Stimulated activated CD4-positive, alpha-beta T cell treated with anti-CD3 and anti-CD28 coated beads, Interleukin-4, amount 100 ng/mL, for 4 hours (primary cell): ENCODE data around the gene RASSF5.
"Not testable (repeated sequence)": the region's sequence is repeated elsewhere in the genome, so short reads cannot be mapped to it uniquely, and the experiment has no call there.

Experiments used
- DNase-seq, 2 experiments: peaks; one replicate each; pipeline ENCODE4 v3.0.0-alpha.2; 2020

Gene RASSF5

DNA sequence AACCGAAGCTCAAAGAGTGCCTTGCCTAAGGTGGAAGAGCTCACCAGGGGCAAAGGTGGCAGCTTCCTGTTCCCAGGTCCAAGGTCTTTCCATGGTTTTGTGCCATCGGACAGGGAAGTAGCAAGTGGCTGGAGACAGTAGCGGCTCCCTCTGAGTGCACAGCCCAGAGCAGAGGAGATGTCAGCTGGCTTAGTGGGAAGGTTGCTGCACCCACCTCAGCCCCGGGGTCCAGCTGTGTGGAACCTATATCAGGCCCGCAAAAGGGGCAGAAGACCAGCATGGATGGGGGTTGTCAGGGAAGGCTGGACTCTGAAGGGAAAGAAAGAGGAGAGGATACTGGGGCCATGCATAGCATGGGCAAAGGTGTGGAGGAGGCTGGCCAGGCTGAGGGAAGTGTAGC is 30.2 kb upstream of the RASSF5 start:
- no peak for DNase-seq

- DNase-seq = no peak
Measured at GRCh38 chr1:206477581-206478380, 29.6 kb upstream of the RASSF5 start.

GRCh38 chr1:206478746-206479145 is 28.6 kb upstream of the RASSF5 start:
- DNase-seq = no peak

- peak; percentile 61 to 65 for DNase-seq
Measured at GRCh38 chr1:206479183-206480125, 27.9 kb upstream of the RASSF5 start.

DNA sequence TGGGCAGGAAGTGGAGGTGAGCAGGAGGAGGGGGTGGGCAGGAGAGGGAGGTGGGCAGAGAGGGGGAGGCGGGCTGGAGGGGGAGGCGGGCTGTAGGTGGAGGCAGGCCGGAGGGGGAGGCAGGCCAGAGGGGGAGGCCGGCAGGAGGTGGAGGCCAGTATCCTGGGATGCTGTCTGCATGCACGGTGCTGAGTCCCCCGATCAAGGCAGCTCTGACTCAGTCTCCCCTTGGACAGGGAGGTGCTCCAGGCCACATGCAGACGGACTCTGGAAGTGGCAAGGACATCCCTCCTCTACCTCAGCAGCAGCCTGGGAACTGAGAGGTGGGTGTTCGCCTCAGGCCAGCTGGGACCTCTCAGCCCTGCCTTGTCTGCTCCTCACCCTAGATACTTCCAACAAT is 27.1 kb upstream of the RASSF5 start:
- DNase-seq = no peak

DNA sequence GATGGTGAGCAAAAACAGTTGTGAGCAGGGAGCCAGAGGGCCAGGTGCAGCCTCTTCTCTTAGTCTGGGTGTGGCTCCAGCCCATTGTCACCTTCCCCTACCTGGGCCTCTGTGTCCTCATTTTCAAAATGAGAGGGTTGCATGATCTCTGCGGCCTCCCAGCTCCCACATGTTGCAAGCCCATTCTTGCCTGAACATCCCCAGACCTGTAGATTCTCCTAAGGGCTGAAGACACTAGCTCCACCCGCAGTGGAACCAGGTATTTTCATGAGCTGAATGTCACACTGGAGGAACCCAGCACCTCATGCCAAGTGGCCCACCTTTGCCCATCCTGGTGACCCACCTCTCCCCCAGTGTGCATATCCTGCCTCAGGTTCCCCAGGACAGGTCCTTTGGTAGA is 24.7 kb upstream of the RASSF5 start:
- no peak for DNase-seq

- DNase-seq = not testable (repeated sequence)
Measured at GRCh38 chr1:206483864-206484263, 23.5 kb upstream of the RASSF5 start.

DNA sequence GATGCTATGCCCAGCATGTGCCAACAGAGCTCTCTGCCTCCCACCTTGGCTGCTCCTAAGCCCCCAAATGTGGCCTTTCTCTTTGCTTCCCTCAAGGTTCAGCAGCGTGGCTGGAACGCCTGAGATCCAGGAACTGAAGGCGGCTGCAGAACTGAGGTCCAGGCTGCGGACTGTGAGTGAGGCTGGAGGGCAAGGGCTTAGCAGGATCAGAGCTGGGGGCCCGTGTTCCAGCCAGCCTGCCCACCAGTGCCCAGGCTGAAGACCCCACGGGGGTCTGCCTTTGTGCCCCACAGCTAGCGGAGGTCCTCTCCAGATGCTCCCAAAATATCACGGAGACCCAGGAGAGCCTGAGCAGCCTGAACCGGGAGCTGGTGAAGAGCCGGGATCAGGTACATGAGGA is 22.4 kb upstream of the RASSF5 start:
- DNase-seq = no peak

DNA sequence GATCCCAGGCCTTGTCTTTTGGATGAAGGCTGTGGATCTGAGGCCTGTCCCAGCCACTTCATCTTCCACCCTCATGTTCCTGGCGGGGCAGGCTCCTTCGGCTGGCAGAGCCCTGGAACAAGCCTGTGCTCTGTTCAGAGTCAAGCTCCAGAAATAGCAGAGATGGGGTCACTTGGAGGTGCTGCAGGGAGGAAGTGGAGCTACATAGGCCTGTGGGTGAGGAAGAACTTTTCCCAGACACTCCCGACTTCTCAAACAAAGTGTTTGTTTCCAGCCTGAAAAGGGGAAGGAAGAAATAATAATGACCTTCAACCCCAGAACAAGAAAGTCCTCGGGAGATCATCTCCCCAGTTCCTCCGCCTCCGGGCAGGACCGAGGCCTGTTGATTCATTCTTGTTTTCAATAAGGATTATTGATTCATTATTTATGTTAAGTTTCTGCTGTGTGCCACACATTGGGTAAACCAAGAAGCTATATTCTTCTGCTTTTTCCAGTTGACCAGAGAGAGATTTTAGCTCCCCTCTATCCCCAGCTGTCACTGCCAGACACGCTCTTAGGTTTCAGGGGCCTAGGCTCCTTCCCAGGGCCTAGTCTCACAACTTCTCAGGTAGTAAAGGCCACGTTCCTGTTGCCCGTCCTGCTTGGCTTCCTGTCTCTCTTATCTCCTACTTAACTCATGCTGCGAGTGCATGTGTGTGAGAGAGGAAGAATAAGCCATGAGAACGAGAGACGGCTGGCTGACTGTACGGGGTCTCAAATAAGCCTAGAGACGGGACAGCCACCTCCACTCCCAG is 20.1 kb upstream of the RASSF5 start:
- no peak for DNase-seq

GRCh38 chr1:206487970-206488369 is 19.4 kb upstream of the RASSF5 start:
- no peak for DNase-seq

- DNase-seq = no peak
Measured at GRCh38 chr1:206488466-206488865, 18.9 kb upstream of the RASSF5 start.

GRCh38 chr1:206489980-206490770 is 17.2 kb upstream of the RASSF5 start:
- DNase-seq = peak; percentile 61 to 75

GRCh38 chr1:206490771-206491405 is 16.4 kb upstream of the RASSF5 start:
- no peak for DNase-seq

- DNase-seq = no peak
Measured at GRCh38 chr1:206491616-206492015, 15.7 kb upstream of the RASSF5 start.

- no peak for DNase-seq
Measured at GRCh38 chr1:206492589-206492988, 14.7 kb upstream of the RASSF5 start.

- DNase-seq = no peak
Measured at GRCh38 chr1:206493279-206493678, 14.1 kb upstream of the RASSF5 start.

DNA sequence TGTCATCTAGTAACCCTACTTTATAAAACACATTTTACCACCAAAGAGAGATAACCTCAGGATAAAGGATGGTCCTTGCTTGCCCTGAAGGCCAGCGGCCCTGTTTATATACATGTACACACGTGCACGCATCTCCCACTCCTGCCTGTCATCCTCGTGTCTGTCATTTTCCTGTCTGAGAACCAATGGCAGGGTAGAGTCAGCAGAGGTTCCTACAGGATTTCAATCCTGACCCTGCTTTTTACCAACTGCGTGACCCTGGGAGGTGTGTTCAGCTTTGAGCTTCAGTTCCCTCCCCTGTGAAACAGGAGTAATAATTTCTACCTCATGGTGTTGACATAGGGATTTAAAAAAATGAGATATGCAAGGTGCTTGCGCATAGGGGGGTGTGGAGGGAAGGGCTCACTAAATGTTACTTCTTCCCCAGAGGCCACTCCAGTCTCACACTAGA is 12.3 kb upstream of the RASSF5 start:
- no peak for DNase-seq

DNA sequence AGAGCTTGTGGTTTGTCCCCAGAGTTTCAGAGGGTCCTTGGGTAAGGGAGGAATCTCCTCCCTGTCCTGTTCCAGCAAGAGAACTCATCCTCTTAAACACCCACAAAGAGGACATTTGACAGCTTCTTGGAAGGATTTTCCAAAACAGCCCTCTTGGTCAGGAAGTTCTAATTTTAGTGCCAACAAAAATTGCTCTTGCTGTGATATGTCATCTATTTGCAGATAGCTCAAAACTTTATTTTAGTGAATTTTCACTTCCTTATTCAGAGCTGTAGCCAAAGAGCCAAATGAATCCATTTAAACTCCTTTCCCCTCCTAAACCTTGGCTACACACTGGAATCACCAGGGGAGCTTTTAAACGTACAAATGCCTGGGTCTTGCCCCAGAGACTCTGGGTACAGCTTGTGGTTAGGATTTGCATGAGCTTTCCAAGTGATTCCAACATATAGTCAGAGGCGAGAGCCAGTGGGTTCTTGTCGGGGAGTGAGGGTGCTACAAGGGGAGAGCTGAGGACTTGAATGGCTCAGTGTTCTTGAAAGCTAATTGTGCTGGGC is 11.8 kb upstream of the RASSF5 start:
- no peak for DNase-seq

DNA sequence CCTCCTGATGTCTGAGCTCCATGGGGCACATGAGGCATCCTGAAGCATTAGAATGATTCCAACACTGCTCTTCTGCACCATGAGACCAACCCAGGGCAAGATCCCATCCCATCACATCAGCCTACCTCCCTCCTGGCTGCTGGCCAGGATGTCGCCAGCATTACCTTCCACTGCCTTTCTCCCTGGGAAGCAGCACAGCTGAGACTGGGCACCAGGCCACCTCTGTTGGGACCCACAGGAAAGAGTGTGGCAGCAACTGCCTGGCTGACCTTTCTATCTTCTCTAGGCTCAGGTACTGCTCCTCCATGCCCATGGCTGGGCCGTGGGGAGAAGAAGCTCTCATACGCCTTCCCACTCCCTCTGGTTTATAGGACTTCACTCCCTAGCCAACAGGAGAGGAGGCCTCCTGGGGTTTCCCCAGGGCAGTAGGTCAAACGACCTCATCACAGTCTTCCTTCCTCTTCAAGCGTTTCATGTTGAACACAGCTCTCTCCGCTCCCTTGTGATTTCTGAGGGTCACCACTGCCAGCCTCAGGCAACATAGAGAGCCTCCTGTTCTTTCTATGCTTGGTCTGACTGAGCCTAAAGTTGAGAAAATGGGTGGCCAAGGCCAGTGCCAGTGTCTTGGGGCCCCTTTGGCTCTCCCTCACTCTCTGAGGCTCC is 11.1 kb upstream of the RASSF5 start:
- DNase-seq = no peak

DNA sequence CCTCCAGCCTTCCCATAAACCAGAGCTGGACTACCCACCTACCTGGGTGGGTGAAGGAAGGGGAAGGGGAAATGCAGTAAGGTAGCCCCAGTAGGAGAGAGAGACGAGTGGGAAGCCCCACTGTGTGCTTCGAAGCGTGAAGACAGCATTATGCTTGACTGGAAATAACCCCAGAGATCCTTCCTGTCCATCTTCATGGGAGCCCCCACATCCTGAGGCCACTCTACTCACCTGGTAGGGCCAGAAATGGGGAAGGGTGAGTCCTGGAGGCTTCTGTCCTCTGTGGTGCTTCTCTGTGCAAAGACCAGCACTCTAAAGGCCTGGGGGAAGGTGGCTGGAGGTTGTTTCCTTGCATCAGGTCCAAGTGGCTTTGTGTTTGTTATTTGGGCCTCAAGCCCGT is 10.0 kb upstream of the RASSF5 start:
- no peak for DNase-seq

DNA sequence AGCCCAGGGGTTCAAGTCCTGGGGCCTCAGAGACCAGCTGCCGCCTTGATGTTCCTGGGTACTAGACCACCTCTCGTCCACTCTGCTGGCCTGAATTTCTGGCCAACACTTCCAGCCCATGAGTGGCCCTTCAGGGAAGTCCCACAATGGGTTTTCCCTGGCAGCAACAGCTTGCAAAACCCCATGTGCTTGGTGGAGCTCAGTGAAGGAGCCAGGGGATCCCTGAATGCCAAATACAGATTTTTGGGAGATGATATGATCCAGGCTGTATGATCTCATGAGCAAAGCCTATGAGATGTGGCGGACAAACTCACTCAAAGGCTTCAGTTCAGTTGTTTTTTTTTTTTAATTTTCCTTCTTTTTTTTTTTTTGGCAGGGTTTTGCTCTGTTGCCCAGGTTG is 9.6 kb upstream of the RASSF5 start:
- DNase-seq = no peak
